GM12878 (cell line): Measurements from ENCODE around the gene FAM210A. TPM values are rescaled to one million over a fixed set of nuclear protein-coding genes. Genes with fewer than 3 reads are reported as not detected.
A peak's percentile ranks its signal among the peaks of the same experiment; 100 is the strongest.

Source experiments
- BCL11A ChIP-seq: IDR thresholded peaks from 2 replicates; pipeline ENCODE4 v1.6.1; 2011; ENCODE audit warnings: low read depth, low read length
- CBFB ChIP-seq: IDR thresholded peaks from 2 replicates; pipeline ENCODE4 v1.6.1; 2016; ENCODE audit warnings: antibody characterized with exemption, low read depth
- E2F8 ChIP-seq: fragments of 450-650 bp; IDR thresholded peaks from 2 replicates; pipeline ENCODE4 v1.6.1; 2018; ENCODE audit warnings: mild to moderate bottlenecking, low read depth, moderate library complexity; ENCODE audit not compliant: partially characterized antibody
- EGR1 ChIP-seq, 2 experiments: IDR thresholded peaks; 1 replicate in 1 of 2; 2 replicates in 1 of 2; pipeline ENCODE4 v1.6.1; 2011 to 2012; ENCODE audit warnings: low read depth in 2 of 2, low read length in 2 of 2, borderline replicate concordance in 1 of 2, mild to moderate bottlenecking in 1 of 2, moderate library complexity in 1 of 2
- HDAC2 ChIP-seq: fragments of 200-600 bp; sonication (generic); IDR thresholded peaks from 2 replicates; pipeline ENCODE4 v1.6.1; 2017
- HSF1 ChIP-seq: fragments of 150-350 bp; IDR thresholded peaks from 2 replicates; pipeline ENCODE4 v1.6.1; 2014; ENCODE audit warnings: mild to moderate bottlenecking, low read depth, low read length
- IRF4 ChIP-seq: IDR thresholded peaks from 2 replicates; pipeline ENCODE4 v1.6.1; 2011; ENCODE audit warnings: low read depth, low read length
- JUND ChIP-seq: IDR thresholded peaks from 2 replicates; pipeline ENCODE4 v1.6.1; 2012; ENCODE audit warnings: low read depth, mild to moderate bottlenecking, low read length, improper control_type of control experiment, moderate library complexity
- KLF5 ChIP-seq: fragments of 450-650 bp; IDR thresholded peaks from 2 replicates; pipeline ENCODE4 v1.6.1; 2014; ENCODE audit warnings: mild to moderate bottlenecking; ENCODE audit not compliant: partially characterized antibody
- LARP7 ChIP-seq: fragments of 450-650 bp; IDR thresholded peaks from 2 replicates; pipeline ENCODE4 v1.6.1; 2017; ENCODE audit warnings: mild to moderate bottlenecking
- MEF2A ChIP-seq: IDR thresholded peaks from 2 replicates; pipeline ENCODE4 v1.6.1; 2011; ENCODE audit warnings: low read depth, mild to moderate bottlenecking, low read length, moderate library complexity; ENCODE audit not compliant: insufficient read depth
- MTA2 ChIP-seq: fragments of 450-650 bp; IDR thresholded peaks from 2 replicates; pipeline ENCODE4 v1.6.1; 2016; ENCODE audit warnings: low read depth, mild to moderate bottlenecking, moderate library complexity
- NBN ChIP-seq: fragments of 450-650 bp; IDR thresholded peaks from 2 replicates; pipeline ENCODE4 v1.6.1; 2016
- NFXL1 ChIP-seq: fragments of 450-650 bp; IDR thresholded peaks from 2 replicates; pipeline ENCODE4 v1.6.1; 2017; ENCODE audit warnings: antibody characterized with exemption, mild to moderate bottlenecking, borderline replicate concordance
- NR2C1 ChIP-seq: fragments of 450-650 bp; IDR thresholded peaks from 2 replicates; pipeline ENCODE4 v1.6.1; 2017; ENCODE audit warnings: antibody characterized with exemption, mild to moderate bottlenecking, moderate library complexity
- NR2C2 ChIP-seq: IDR thresholded peaks from 2 replicates; pipeline ENCODE4 v1.6.1; 2011; ENCODE audit warnings: borderline replicate concordance, low read depth; ENCODE audit not compliant: control insufficient read depth, insufficient read length
- POU2F2 ChIP-seq: IDR thresholded peaks from 3 replicates; pipeline ENCODE4 v1.6.1; 2011; ENCODE audit warnings: low read depth, mild to moderate bottlenecking, low read length, borderline replicate concordance
- SIX5 ChIP-seq: IDR thresholded peaks from 2 replicates; pipeline ENCODE4 v1.6.1; 2011; ENCODE audit warnings: mild to moderate bottlenecking, low read depth, low read length, moderate library complexity; ENCODE audit not compliant: severe bottlenecking
- TAF1 ChIP-seq: IDR thresholded peaks from 2 replicates; pipeline ENCODE4 v1.6.1; 2011; ENCODE audit warnings: mild to moderate bottlenecking, low read depth, low read length, borderline replicate concordance
- TCF12 ChIP-seq: IDR thresholded peaks from 2 replicates; pipeline ENCODE4 v1.6.1; 2011; ENCODE audit warnings: low read depth, mild to moderate bottlenecking, low read length
- TCF3 ChIP-seq: IDR thresholded peaks from 2 replicates; pipeline ENCODE4 v1.6.1; 2012; ENCODE audit warnings: low read depth, mild to moderate bottlenecking, low read length, borderline replicate concordance; ENCODE audit not compliant: insufficient read depth
- WRNIP1 ChIP-seq: IDR thresholded peaks from 2 replicates; pipeline ENCODE4 v1.6.1; 2011; ENCODE audit warnings: low read depth, low read length, improper control_type of control experiment, borderline replicate concordance
- ZNF384 ChIP-seq: IDR thresholded peaks from 2 replicates; pipeline ENCODE4 v1.6.1; 2012; ENCODE audit warnings: low read depth, mild to moderate bottlenecking, low read length, improper control_type of control experiment, borderline replicate concordance
- ZNF592 ChIP-seq: fragments of 450-650 bp; IDR thresholded peaks from 2 replicates; pipeline ENCODE4 v1.6.1; 2017; ENCODE audit warnings: mild to moderate bottlenecking, moderate library complexity
- polyA plus RNA-seq, 11 experiments: library from polyadenylated mRNA; depleted of rRNA in 4 of 11; unstranded in 6 of 11; stranded (reverse) in 5 of 11; fragments of >200 nt; fragmentation: Nextera tagmentation in 4 of 11; fragmentation: Illumina TruSeq in 1 of 11; extraction: Ambion mirVana in 4 of 11; extraction: Trizol in 1 of 11; gene quantifications; 1 replicate in 1 of 11; 2 replicates in 10 of 11; pipeline versions ENCODE4 v1.2.1 to v1.2.3, GENCODE V29; 2011 to 2016; ENCODE audit warnings: inconsistent platforms in 2 of 11, missing spikeins in 2 of 11, low read depth in 1 of 11
- total RNA-seq, 4 experiments: library from RNA; depleted of rRNA in 3 of 4; stranded (reverse); fragments of >200 nt in 3 of 4; fragmentation: Illumina TruSeq in 1 of 4; extraction: Trizol in 1 of 4; gene quantifications; 2 replicates each; pipeline versions ENCODE4 v1.2.1 to v1.2.3, GENCODE V29; 2013 to 2021

The FAM210A gene
- total and polyA plus RNA-seq, 10 of the 15 experiments (the other 5 are each of a cell fraction or from before 2014, with no cell fraction given): 10.3 to 56.3 (median 17.7) TPM

- TF ChIP-seq BCL11A (no peak), WRNIP1 (no peak), TCF3 (no peak), MEF2A (no peak), MTA2 (no peak; the same call in 1 of the 2 replicates), EGR1 (IDR thresholded peaks at IDR 0.05; ENCODE audit: borderline replicate concordance in 1 of 2, low read depth in 2 of 2, low read length in 2 of 2) (peak in 1 of 2 experiments; percentile 64; a peak in 2 of 3 replicates), E2F8 (no peak), ZNF384 (no peak), TAF1 (no peak), JUND (no peak), NFXL1 (no peak), POU2F2 (peak; percentile 68; the same call in 2 of the 3 replicates), TCF12 (0 out of 2 replicates have a peak, but pooled peaks have one; percentile 33), IRF4 (no peak), SIX5 (no peak), CBFB (no peak), NR2C1 (no peak), NR2C2 (no peak), HSF1 (no peak), NBN (no peak; the same call in 1 of the 2 replicates), KLF5 (no peak), ZNF592 (0 out of 2 replicates have a peak, but pooled peaks have one; percentile 59), LARP7 (peak; percentile 57; the same call in 1 of the 2 replicates), HDAC2 (no peak)
Observed at GRCh38 chr18:13614641-13615288, 111.6 kb downstream of the FAM210A start (continued).
